Stimulated activated CD8-positive, alpha-beta memory T cell treated with anti-CD3 and anti-CD28 coated beads, Interleukin-12 subunit alpha, Interleukin-12 subunit beta, amount 100 ng/mL, for 4 hours (primary cell): ENCODE measurements around the gene LYPD1.

ENCODE experiments used
- DNase-seq: peaks from one replicate; pipeline ENCODE4 v3.0.0-alpha.2; 2020; ENCODE audit warnings: low read depth

The LYPD1 gene

GRCh38 chr2:132632000-132632649 is 37.9 kb downstream of the LYPD1 start:
- no peak for DNase-seq

- no peak for DNase-seq
Observed at GRCh38 chr2:132627536-132627935, 42.5 kb downstream of the LYPD1 start.

- no peak for DNase-seq
Observed at GRCh38 chr2:132623096-132623839, 46.7 kb downstream of the LYPD1 start.

- DNase-seq: no peak
Observed at GRCh38 chr2:132621131-132621875, 48.7 kb downstream of the LYPD1 start.

- no peak for DNase-seq
Observed at GRCh38 chr2:132620115-132620514, 49.9 kb downstream of the LYPD1 start.

- DNase-seq: no peak
Observed at GRCh38 chr2:132618734-132619133, 51.3 kb downstream of the LYPD1 start.

GRCh38 chr2:132617989-132618388 is 52.0 kb downstream of the LYPD1 start:
- DNase-seq: no peak

- no peak for DNase-seq
Observed at GRCh38 chr2:132615329-132616085, 54.5 kb downstream of the LYPD1 start.

- DNase-seq: no peak
Observed at GRCh38 chr2:132611719-132612118, 58.3 kb downstream of the LYPD1 start.

GRCh38 chr2:132609101-132609890 is 60.7 kb downstream of the LYPD1 start:
- DNase-seq: no peak

- DNase-seq: no peak
Observed at GRCh38 chr2:132608311-132608710, 61.7 kb downstream of the LYPD1 start.

- no peak for DNase-seq
Observed at GRCh38 chr2:132607426-132608090, 62.4 kb downstream of the LYPD1 start.

GRCh38 chr2:132606649-132607048 is 63.4 kb downstream of the LYPD1 start:
- DNase-seq: no peak

- no peak for DNase-seq
Observed at GRCh38 chr2:132605236-132606180, 64.5 kb downstream of the LYPD1 start.

- DNase-seq: no peak
Observed at GRCh38 chr2:132604561-132604960, 65.4 kb downstream of the LYPD1 start.

- no peak for DNase-seq
Observed at GRCh38 chr2:132599556-132599955, 70.4 kb downstream of the LYPD1 start.

GRCh38 chr2:132598536-132598935 is 71.5 kb downstream of the LYPD1 start:
- DNase-seq: no peak

- no peak for DNase-seq
Observed at GRCh38 chr2:132597831-132598230, 72.2 kb downstream of the LYPD1 start.

GRCh38 chr2:132597166-132597565 is 72.8 kb downstream of the LYPD1 start:
- no peak for DNase-seq

GRCh38 chr2:132595693-132596092 is 74.3 kb downstream of the LYPD1 start:
- DNase-seq: no peak
